Neuronal stem cell (in vitro differentiated cells): Measurements from ENCODE around the gene RNF152.

Source experiments
- DNase-seq: peaks from one replicate; pipeline ENCODE4 v3.0.0-alpha.2; 2013; ENCODE audit warnings: low spot score
- H2AFZ ChIP-seq: one replicate; pipeline ENCODE4 v1.6.1; 2013; ENCODE audit warnings: mild to moderate bottlenecking, low read length, inconsistent platforms
- H2AK5ac ChIP-seq: 2 replicates; pipeline ENCODE4 v1.6.1; 2013; ENCODE audit warnings: low read depth, mild to moderate bottlenecking, inconsistent platforms, low read length, moderate library complexity, mixed read lengths
- H2BK120ac ChIP-seq: 2 replicates; pipeline ENCODE4 v1.6.1; 2013; ENCODE audit warnings: low read depth, mild to moderate bottlenecking, inconsistent platforms, low read length, moderate library complexity, mixed read lengths
- H2BK12ac ChIP-seq: one replicate; pipeline ENCODE4 v1.6.1; 2013; ENCODE audit warnings: low read length, inconsistent platforms
- H2BK15ac ChIP-seq: 2 replicates; pipeline ENCODE4 v1.6.1; 2013; ENCODE audit warnings: mild to moderate bottlenecking, low read length, inconsistent platforms, mixed read lengths
- H2BK5ac ChIP-seq: one replicate; pipeline ENCODE4 v1.6.1; 2013; ENCODE audit warnings: inconsistent platforms, mild to moderate bottlenecking, low read length, moderate library complexity
- H3K14ac ChIP-seq: one replicate; pipeline ENCODE4 v1.6.1; 2013; ENCODE audit warnings: low read length, inconsistent platforms
- H3K18ac ChIP-seq: 2 replicates; pipeline ENCODE4 v1.6.1; 2013; ENCODE audit warnings: low read length, inconsistent platforms
- H3K23ac ChIP-seq: 2 replicates; pipeline ENCODE4 v1.6.1; 2013; ENCODE audit warnings: low read depth, mild to moderate bottlenecking, mixed read lengths, low read length, inconsistent platforms; ENCODE audit not compliant: poor library complexity
- H3K27ac ChIP-seq: replicated peaks from 3 replicates; pipeline ENCODE4 v1.5.1; 2013; ENCODE audit warnings: low read length, inconsistent platforms
- H3K27me3 ChIP-seq, 3 experiments: 2 replicates each; pipeline ENCODE4 v1.6.1; 2013; ENCODE audit warnings: low read length in 3 of 3, mild to moderate bottlenecking in 2 of 3, inconsistent platforms in 1 of 3, low read depth in 1 of 3, mixed read lengths in 1 of 3, moderate library complexity in 1 of 3; ENCODE audit not compliant: control insufficient read depth in 3 of 3, insufficient read depth in 3 of 3
- H3K36me3 ChIP-seq, 2 donors: replicated peaks in 1 of 2; 2 replicates each; pipeline ENCODE4 v1.6.1; 2013; ENCODE audit warnings: low read length in 2 of 2; ENCODE audit not compliant: control insufficient read depth in 2 of 2, insufficient read depth in 2 of 2
- H3K4ac ChIP-seq: 2 replicates; pipeline ENCODE4 v1.6.1; 2013; ENCODE audit warnings: inconsistent platforms, mild to moderate bottlenecking, low read length, moderate library complexity
- H3K4me1 ChIP-seq, 2 donors: 1 replicate in 1 of 2; 2 replicates in 1 of 2; pipeline ENCODE4 v1.6.1; 2013; ENCODE audit warnings: low read length in 2 of 2, low read depth in 1 of 2; ENCODE audit not compliant: control insufficient read depth in 2 of 2, insufficient read depth in 1 of 2
- H3K4me2 ChIP-seq: one replicate; pipeline ENCODE4 v1.6.1; 2013; ENCODE audit warnings: mild to moderate bottlenecking, low read length, inconsistent platforms; ENCODE audit not compliant: insufficient read depth, poor library complexity, severe bottlenecking
- H3K4me3 ChIP-seq, 2 donors: 2 replicates each; pipeline ENCODE4 v1.5.1; 2013; ENCODE audit warnings: low read length in 2 of 2, mild to moderate bottlenecking in 2 of 2, inconsistent platforms in 1 of 2, moderate library complexity in 1 of 2
- H3K79me1 ChIP-seq: one replicate; pipeline ENCODE4 v1.6.1; 2013; ENCODE audit warnings: low read depth, mild to moderate bottlenecking, inconsistent platforms, low read length, moderate library complexity
- H3K9ac ChIP-seq: one replicate; pipeline ENCODE4 v1.6.1; 2013; ENCODE audit warnings: mild to moderate bottlenecking, low read depth, low read length, inconsistent platforms; ENCODE audit not compliant: poor library complexity
- H3K9me3 ChIP-seq, 2 donors: replicated peaks in 1 of 2; 2 replicates each; pipeline versions ENCODE3 to v1.6.1; 2013; ENCODE audit warnings: low read length in 2 of 2, mild to moderate bottlenecking in 2 of 2, inconsistent platforms in 1 of 2, low read depth in 1 of 2, mixed read lengths in 1 of 2, moderate library complexity in 1 of 2; ENCODE audit not compliant: control insufficient read depth in 2 of 2, insufficient read depth in 1 of 2
- H4K8ac ChIP-seq: one replicate; pipeline ENCODE4 v1.6.1; 2013; ENCODE audit warnings: low read depth, mild to moderate bottlenecking, inconsistent platforms, low read length, moderate library complexity
- H4K91ac ChIP-seq: one replicate; pipeline ENCODE4 v1.6.1; 2013; ENCODE audit warnings: low read length, low read depth, mild to moderate bottlenecking, inconsistent platforms; ENCODE audit not compliant: poor library complexity
- WGBS, 2 donors: extraction: QIAGEN DNeasy Blood & Tissue Kit; methylation state at CpG; one replicate each; pipeline ENCODE4 v1.1.7; 2013; ENCODE audit warnings: missing lambda C conversion rate in 2 of 2, mixed read lengths in 1 of 2; ENCODE audit not compliant: insufficient read length in 2 of 2, insufficient replicate concordance in 1 of 2; ENCODE audit errors: extremely low coverage in 2 of 2; 5-methylcytosine and 5-hydroxymethylcytosine counted together

Gene RNF152

DNA sequence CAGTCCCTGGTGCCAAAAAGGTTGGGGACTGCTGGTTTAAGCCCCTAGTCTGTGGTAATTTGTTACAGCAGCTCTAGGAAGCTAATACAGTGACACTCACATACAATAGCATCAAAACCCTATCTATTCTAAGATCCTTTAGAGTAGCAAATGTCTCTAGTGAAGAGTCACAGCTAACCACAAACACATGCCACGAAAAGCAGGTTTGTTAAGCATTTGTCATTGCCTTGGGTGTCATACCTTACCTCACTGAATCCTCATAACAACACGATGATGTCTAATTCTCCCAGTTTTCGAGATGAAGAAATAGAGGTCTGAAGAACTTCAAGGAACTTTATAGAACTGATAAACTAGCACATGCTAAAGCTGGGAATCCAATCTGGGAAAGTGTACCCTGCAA lies 29.6 kb upstream of the RNF152 start:
- Histone ChIP-seq H3K27ac (no peak overlapping the region), H3K4me3 (no peak overlapping the region), H3K27me3 (no peaks in the 10 kb centered on the region), H2BK15ac (no peak overlapping the region), H3K79me1 (no peaks in the 10 kb centered on the region), H3K36me3 (no peaks in the 10 kb centered on the region), H3K9me3 (peaks cover 2 to 6% of the 10 kb centered on the region in 2 donors), H4K91ac (no peak overlapping the region), H3K9ac (no peak overlapping the region), H4K8ac (no peak overlapping the region), H3K18ac (no peak overlapping the region), H2BK5ac (no peak overlapping the region), H2BK120ac (no peak overlapping the region), H2BK12ac (no peak overlapping the region), H3K4ac (no peak overlapping the region), H3K4me2 (no peak overlapping the region), H3K14ac (no peak overlapping the region), H2AFZ (no peak overlapping the region), H2AK5ac (no peak overlapping the region), H3K23ac (no peak overlapping the region), H3K4me1 (peaks cover 0 to 2% of the 10 kb centered on the region in 2 donors)
- DNase-seq, result no peak
- no CpG with 5 or more reads among the region's 3 CpGs for WGBS, 2 donors

DNA sequence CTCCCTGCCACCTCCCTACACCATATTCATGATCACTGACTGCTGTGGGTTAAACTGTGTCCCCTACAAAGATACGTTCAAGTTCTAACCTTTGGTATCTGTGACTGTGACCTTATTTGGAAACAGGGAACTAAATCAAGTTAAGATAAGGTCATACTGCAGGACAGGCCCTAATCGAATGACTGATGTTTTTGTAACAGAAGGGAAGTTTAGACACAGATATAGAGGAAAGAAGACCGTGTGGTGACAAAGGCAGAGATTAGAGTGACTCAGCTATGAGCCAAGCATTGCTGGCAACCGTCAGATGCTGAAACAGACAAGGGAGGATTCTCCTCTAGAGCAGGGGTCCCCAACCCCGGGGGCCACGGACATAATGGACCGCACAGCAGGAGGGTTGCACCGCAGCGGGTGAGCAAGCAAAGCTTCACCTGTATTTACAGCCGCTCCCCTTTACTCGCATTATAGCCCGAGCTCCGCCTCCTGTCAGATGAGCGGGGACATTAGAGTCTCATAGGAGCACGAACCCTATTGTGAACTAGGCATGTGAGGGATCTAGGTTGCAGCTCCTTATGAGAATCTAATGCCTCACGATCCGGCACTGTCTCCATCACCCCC lies 28.9 kb upstream of the RNF152 start:
- H2AFZ ChIP-seq, result peak overlapping the region; percentile 33
- peaks cover 0 to 2% of the 10 kb centered on the region in 2 donors for H3K4me1 ChIP-seq
- H3K4me2 ChIP-seq, result no peak overlapping the region
- DNase-seq, result no peak
- H3K14ac ChIP-seq, result no peak overlapping the region
- no peak overlapping the region for H3K27ac ChIP-seq
- no peak overlapping the region for H4K91ac ChIP-seq
- H3K4me3 ChIP-seq, result no peak overlapping the region
- no peak overlapping the region for H2AK5ac ChIP-seq
- H3K23ac ChIP-seq, result no peak overlapping the region
- no peak overlapping the region for H2BK5ac ChIP-seq
- no peak overlapping the region for H2BK12ac ChIP-seq
- H2BK120ac ChIP-seq, result no peak overlapping the region
- peaks cover 0 to 2% of the 10 kb centered on the region in 2 donors for H3K9me3 ChIP-seq
- no CpG with 5 or more reads among the region's 17 CpGs for WGBS, 2 donors
- no peaks in the 10 kb centered on the region for H3K79me1 ChIP-seq
- H4K8ac ChIP-seq, result no peak overlapping the region
- H3K36me3 ChIP-seq, result no peaks in the 10 kb centered on the region
- H3K4ac ChIP-seq, result no peak overlapping the region
- no peak overlapping the region for H3K18ac ChIP-seq
- no peaks in the 10 kb centered on the region for H3K27me3 ChIP-seq
- H2BK15ac ChIP-seq, result no peak overlapping the region
- no peak overlapping the region for H3K9ac ChIP-seq

DNA sequence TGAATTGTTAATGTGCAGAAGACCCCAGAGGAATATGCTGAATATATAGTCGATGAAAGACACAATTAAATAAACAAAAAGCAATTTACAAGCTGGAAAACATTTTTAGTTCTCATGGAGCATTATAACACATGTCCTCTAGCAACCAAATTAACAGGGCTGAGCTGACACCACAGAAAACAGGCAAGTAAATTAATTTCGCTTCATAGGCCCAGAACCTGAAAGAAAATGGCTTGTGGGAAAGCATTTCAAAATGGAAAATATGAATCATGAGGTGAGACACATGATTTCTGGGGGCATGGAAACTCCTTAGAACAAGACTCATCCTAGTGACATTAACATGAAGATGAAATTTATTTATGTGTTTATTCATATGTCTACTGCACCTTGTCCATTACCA lies 25.0 kb upstream of the RNF152 start:
- Histone ChIP-seq H2BK120ac (no peak overlapping the region), H2AK5ac (no peak overlapping the region), H2BK15ac (no peak overlapping the region), H4K8ac (no peak overlapping the region), H2BK12ac (no peak overlapping the region), H3K4me3 (no peak overlapping the region), H3K79me1 (no peaks in the 10 kb centered on the region), H4K91ac (no peak overlapping the region), H3K4me2 (no peak overlapping the region), H3K18ac (no peak overlapping the region), H3K27ac (no peak overlapping the region), H3K4ac (no peak overlapping the region), H3K36me3 (no peaks in the 10 kb centered on the region), H3K4me1 (peaks cover 0 to 2% of the 10 kb centered on the region in 2 donors), H2AFZ (no peak overlapping the region), H3K9me3 (no peaks in the 10 kb centered on the region), H3K9ac (no peak overlapping the region), H3K14ac (no peak overlapping the region), H2BK5ac (no peak overlapping the region), H3K23ac (no peak overlapping the region), H3K27me3 (no peaks in the 10 kb centered on the region)
- no CpG with 5 or more reads among the region's 2 CpGs for WGBS, 2 donors
- no peak for DNase-seq

DNA sequence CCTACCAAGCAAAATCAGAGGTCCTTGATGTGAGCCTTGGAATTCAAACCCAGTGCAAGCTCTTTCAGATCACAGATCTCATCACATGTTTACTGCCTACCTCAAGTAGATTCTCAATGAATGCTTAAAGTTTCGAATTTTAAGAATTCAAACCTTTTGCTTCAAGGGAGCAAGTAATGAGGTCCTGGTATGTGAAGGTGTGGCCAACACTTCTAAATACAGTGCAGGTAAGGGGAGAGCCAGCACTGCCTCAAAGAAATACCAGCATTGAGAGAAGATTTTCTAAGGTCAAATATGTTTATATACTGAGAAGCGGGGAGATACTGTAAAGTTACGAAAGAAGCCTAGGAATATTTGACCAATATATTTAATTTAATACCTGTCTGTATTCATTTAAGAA lies 19.7 kb upstream of the RNF152 start:
- Histone ChIP-seq H3K9ac (no peak overlapping the region), H3K23ac (no peak overlapping the region), H4K8ac (no peak overlapping the region), H2BK5ac (no peak overlapping the region), H3K4me2 (no peak overlapping the region), H3K4me1 (no peaks in the 10 kb centered on the region), H2BK120ac (no peak overlapping the region), H2BK15ac (no peak overlapping the region), H2AFZ (no peak overlapping the region), H3K9me3 (no peaks in the 10 kb centered on the region), H2BK12ac (no peak overlapping the region), H3K27me3 (no peaks in the 10 kb centered on the region), H3K36me3 (no peaks in the 10 kb centered on the region), H3K18ac (no peak overlapping the region), H3K4me3 (no peak overlapping the region), H2AK5ac (no peak overlapping the region), H3K14ac (no peak overlapping the region), H3K27ac (no peak overlapping the region), H4K91ac (no peak overlapping the region), H3K4ac (no peak overlapping the region), H3K79me1 (no peaks in the 10 kb centered on the region)
- no peak for DNase-seq
- no CpG with 5 or more reads among the region's 3 CpGs for WGBS, 2 donors
